HG03039 (cell line): ENCODE measurements around the gene PTPRN2.

Experiments
- ATAC-seq: cut with Tn5 transposase; IDR thresholded peaks from one replicate; pipeline ENCODE4 v1.9.1; 2021; ENCODE audit warnings: mild to moderate bottlenecking, moderate library complexity; ENCODE audit not compliant: unreplicated experiment

The PTPRN2 gene

DNA sequence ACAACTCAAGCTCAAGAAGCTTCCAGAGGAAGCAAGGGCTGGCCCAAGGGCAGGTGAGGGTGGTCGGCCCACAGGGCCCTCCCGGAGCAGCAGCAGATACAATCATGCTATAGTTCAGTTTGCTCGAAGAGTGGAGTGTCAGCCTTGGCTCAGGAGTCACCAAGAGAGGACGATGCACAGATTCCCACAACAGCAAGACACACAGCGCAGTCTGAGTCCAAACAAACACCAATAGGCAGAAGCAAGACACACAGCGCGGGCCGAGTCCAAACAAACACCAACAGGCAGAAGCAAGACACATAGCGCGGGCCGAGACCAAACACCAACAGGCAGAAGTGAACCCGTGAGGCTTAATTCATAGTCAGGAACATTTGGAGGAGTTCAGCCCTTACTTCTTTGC is 138.4 kb downstream of the PTPRN2 start:
- no peak for ATAC-seq

DNA sequence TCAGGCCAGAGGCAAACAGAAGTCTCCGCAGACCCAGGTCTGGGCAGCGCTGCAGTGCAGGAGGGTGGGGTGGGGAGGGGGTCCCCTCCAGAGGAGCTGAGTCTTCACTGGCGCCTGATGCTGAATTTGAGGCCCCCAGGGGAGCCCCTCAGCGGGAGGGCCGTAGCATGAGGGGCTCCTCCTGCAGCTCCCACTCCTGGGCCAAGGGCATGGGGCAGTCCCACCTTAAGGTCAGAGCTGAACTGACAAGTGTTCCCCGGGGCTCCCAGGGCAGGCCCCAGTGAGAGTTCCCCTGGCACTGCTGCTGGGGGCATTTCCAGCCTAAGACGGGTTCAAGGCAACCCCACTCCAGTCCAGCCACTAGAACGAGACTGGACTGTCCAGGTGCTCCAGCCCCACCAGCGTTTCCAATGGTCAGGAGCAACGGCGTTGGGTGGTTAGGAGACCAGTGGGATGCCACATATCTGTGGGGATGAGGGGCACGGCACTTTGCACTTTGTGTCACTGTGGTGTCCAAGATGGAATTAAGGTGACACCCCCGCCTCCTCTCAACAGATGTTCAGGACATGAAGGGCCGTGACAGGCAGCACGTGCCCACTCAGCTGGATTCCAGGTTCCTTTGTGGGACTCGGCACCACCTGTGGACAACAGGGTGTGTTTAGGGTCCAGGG is 139.1 kb downstream of the PTPRN2 start:
- ATAC-seq = no peak

GRCh38 chr7:158447506-158448171 is 140.0 kb downstream of the PTPRN2 start:
- no peak for ATAC-seq

GRCh38 chr7:158447151-158447505 is 140.5 kb downstream of the PTPRN2 start:
- no peak for ATAC-seq

DNA sequence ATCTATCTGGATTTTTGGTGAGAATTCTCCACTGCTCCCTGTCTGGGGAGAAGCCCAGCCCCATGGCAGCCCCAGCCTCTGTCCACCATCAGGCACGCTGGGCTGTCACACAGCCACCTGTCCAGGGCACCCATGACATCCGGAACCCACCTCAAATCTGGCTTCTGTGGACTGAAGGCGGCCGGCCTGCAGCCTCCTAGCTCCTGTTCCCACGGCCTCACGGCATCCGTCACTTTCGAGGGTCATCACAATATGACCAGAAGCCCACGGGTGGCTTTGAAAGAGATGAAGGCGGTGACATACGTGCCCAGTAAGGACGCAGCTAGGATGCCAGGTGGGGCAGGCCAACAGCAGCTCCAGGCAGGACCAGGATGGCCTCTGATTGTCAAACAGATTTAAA is 140.9 kb downstream of the PTPRN2 start:
- ATAC-seq = no peak

DNA sequence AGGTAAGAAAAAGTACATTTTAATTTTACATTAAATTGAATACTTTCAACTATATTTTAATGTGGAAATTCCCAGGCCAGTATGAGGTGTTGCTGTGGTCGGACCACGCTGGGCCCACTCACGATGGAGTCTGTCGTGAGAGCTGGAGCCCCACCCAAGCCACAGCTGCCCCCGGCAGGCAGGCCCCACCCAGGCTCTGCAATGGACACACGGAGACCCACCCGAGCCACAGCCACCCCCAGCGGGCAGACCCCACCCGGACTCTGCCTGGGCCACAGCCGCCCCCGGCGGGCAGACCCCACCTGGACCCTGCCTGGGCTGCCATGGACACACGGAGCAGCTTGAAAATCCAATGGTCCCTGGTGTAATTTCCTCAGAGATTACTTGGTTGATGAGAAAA is 141.3 kb downstream of the PTPRN2 start:
- no peak for ATAC-seq

GRCh38 chr7:158445421-158446175 is 142.0 kb downstream of the PTPRN2 start:
- ATAC-seq = no peak

GRCh38 chr7:158444501-158445420 is 142.9 kb downstream of the PTPRN2 start:
- no peak for ATAC-seq

DNA sequence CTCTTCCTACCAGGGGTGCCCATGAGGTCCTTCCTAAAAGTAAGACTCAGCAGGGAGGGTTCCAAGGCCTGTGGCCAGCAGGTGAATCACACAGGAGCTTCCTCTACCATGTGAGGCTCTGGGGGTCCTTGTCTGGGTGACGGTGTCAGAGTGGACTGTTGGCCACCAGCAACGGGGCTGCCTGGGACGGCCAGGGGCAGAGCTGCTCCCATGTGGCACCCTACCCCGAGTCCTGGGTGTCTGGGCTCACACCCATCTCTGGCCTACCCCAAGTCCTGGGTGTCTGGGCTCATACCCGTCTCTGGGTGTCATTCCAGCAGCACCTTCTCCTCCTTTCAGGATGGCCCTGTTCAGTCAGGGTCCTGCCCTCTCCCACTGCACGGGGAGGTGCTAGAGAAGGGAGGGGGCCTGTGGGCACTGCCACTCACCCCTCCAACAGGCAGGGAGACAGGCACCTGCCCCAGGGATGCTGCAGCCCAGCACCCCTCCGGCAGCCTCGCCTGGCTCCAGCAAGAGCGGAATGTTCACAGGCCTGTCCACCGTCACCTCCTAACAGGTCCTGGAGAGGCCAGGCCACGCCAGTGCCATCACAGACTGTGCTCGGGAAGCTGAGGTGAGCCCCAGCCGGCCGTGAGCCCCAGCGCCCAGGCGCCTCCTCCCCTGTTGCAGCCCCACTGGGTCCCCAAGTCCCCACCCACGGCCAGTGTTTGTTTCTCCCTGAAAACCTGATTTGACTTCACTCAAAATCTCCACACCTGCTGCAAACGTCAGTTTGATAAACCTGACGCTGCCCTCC is 143.7 kb downstream of the PTPRN2 start:
- no peak for ATAC-seq

GRCh38 chr7:158443014-158443687 is 144.5 kb downstream of the PTPRN2 start:
- no peak for ATAC-seq

DNA sequence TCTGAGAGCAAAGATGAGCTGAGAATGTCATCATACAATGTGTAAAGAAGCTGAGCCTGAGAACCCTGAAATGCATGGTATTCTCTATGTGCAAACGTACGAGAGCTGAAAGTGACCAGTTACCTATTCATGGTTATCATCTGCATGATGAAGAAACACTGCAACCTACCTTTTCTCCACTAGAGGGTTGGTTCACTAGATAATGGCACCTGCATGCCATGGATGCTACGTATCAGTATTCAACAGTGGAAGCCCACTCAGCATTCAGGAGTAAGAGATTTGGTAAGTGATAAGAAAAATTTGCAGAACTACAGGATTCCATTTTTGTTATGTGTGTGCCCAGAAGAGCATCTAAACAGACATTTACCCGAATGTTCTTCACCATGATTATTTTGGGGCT is 145.4 kb downstream of the PTPRN2 start:
- ATAC-seq = no peak

- ATAC-seq = no peak
Measured at GRCh38 chr7:158439035-158439434, 148.6 kb downstream of the PTPRN2 start.

GRCh38 chr7:158432369-158433341 is 155.0 kb downstream of the PTPRN2 start:
- ATAC-seq = no peak

DNA sequence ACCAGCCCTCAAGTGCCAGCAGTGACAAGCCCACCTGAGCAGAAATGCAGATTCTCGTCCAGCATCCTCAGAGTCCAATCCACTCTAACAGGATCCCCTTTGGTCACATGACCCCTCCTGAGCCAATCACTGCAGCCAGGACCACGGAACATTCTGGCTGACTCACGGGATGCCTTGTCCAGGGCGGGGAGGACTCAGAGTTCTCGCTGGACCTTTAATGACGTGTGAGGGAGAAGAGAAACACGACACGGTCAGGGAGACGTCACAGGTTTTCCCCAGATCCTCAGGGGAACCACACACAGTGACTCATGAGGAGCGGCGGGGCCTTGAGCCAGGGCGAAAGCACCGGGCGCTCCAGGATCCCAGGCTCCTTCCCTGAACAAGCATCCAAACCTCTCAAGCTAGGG is 155.7 kb downstream of the PTPRN2 start:
- no peak for ATAC-seq

GRCh38 chr7:158431055-158431940 is 156.3 kb downstream of the PTPRN2 start:
- no peak for ATAC-seq

GRCh38 chr7:158430308-158431034 is 157.2 kb downstream of the PTPRN2 start:
- no peak for ATAC-seq
